ENCODE results near the gene RELL1.
A peak's percentile ranks its signal among the peaks of the same experiment; 100 is the strongest.

Gene RELL1

GRCh38 chr4:37664696-37665095 is 21.5 kb downstream of the RELL1 start:
- DNase-seq = no peak

- DNase-seq = no peak
Measured at GRCh38 chr4:37663552-37663951, 22.6 kb downstream of the RELL1 start.

GRCh38 chr4:37662861-37663390 is 23.2 kb downstream of the RELL1 start:
- no peak for DNase-seq

GRCh38 chr4:37662251-37662650 is 23.9 kb downstream of the RELL1 start:
- DNase-seq = no peak

GRCh38 chr4:37661772-37662171 is 24.4 kb downstream of the RELL1 start:
- no peak for DNase-seq

GRCh38 chr4:37659696-37660095 is 26.5 kb downstream of the RELL1 start:
- no peak for DNase-seq

GRCh38 chr4:37656649-37657048 is 29.5 kb downstream of the RELL1 start:
- DNase-seq = no peak

- no peak for DNase-seq
Measured at GRCh38 chr4:37653601-37654000, 32.6 kb downstream of the RELL1 start.

- DNase-seq = no peak
Measured at GRCh38 chr4:37652747-37653527, 33.2 kb downstream of the RELL1 start.

GRCh38 chr4:37651781-37652377 is 34.3 kb downstream of the RELL1 start:
- no peak for DNase-seq

GRCh38 chr4:37650481-37650880 is 35.7 kb downstream of the RELL1 start:
- DNase-seq = no peak

GRCh38 chr4:37649268-37649667 is 36.9 kb downstream of the RELL1 start:
- no peak for DNase-seq

- peak; percentile 41 for DNase-seq
Measured at GRCh38 chr4:37648084-37648817, 37.9 kb downstream of the RELL1 start.

- no peak for DNase-seq
Measured at GRCh38 chr4:37646247-37646646, 39.9 kb downstream of the RELL1 start.

- no peak for DNase-seq
Measured at GRCh38 chr4:37645736-37646135, 40.4 kb downstream of the RELL1 start.

GRCh38 chr4:37644962-37645361 is 41.2 kb downstream of the RELL1 start:
- DNase-seq = no peak

- no peak for DNase-seq
Measured at GRCh38 chr4:37641886-37642849, 44.0 kb downstream of the RELL1 start.

- no peak for DNase-seq
Measured at GRCh38 chr4:37641352-37641751, 44.8 kb downstream of the RELL1 start.

GRCh38 chr4:37639551-37640285 is 46.5 kb downstream of the RELL1 start:
- DNase-seq = peak; percentile 50

GRCh38 chr4:37635155-37635554 is 51.0 kb downstream of the RELL1 start:
- no peak for DNase-seq

- no peak for DNase-seq
Measured at GRCh38 chr4:37634180-37634579, 52.0 kb downstream of the RELL1 start.

GRCh38 chr4:37632836-37633235 is 53.3 kb downstream of the RELL1 start:
- DNase-seq = no peak

Measured in DMS153 (cell line).